ENCODE data around the gene C2CD4C.
"Not testable (repeated sequence)": the region's sequence is repeated elsewhere in the genome, so short reads cannot be mapped to it uniquely, and the experiment has no call there.

GRCh38 chr19:411121-411722 is 2.3 kb upstream of the C2CD4C start:
- not testable (repeated sequence) for TF ChIP-seq CTCF (optimal IDR thresholded peaks at IDR 0.05 in 1 of 3, IDR thresholded peaks at IDR 0.05 in 1 of 3, conservative IDR thresholded peaks at IDR 0.05 in 1 of 3; ENCODE audit: extremely low read depth in 1 of 3, insufficient read depth in 2 of 3, low read length in 3 of 3); EZH2 (IDR thresholded peaks at IDR 0.05; ENCODE audit: low read length)

All from keratinocyte (primary cell).